Endodermal cell (in vitro differentiated cells): ENCODE measurements around the gene NKD2. TPM values are rescaled to one million over a fixed set of nuclear protein-coding genes. Genes with fewer than 3 reads are reported as not detected.

Source experiments
- DNase-seq: peaks from one replicate; pipeline ENCODE4 v3.0.0-alpha.2; 2017
- H3K27ac ChIP-seq: 2 replicates; pipeline ENCODE4 v1.5.1; 2013; ENCODE audit warnings: mild to moderate bottlenecking, low read depth, low read length, moderate library complexity
- H3K27me3 ChIP-seq: 2 replicates; pipeline ENCODE4 v1.6.1; 2013; ENCODE audit warnings: mild to moderate bottlenecking, low read length, moderate library complexity; ENCODE audit not compliant: insufficient read depth, control insufficient read depth, poor library complexity, severe bottlenecking
- H3K36me3 ChIP-seq: 2 replicates; pipeline ENCODE4 v1.7.0; 2013; ENCODE audit warnings: mild to moderate bottlenecking, low read length, moderate library complexity; ENCODE audit not compliant: control insufficient read depth, insufficient read depth
- H3K4me1 ChIP-seq: one replicate; pipeline ENCODE4 v1.7.0; 2013; ENCODE audit warnings: low read length; ENCODE audit not compliant: control insufficient read depth, insufficient read depth
- H3K4me3 ChIP-seq: 2 replicates; pipeline ENCODE4 v1.5.1; 2013; ENCODE audit warnings: mild to moderate bottlenecking, low read length, moderate library complexity
- H3K9ac ChIP-seq: 2 replicates; pipeline ENCODE4 v1.6.1; 2013; ENCODE audit warnings: mild to moderate bottlenecking, low read length, moderate library complexity; ENCODE audit not compliant: poor library complexity, severe bottlenecking; ENCODE audit errors: extremely low read depth
- H3K9me3 ChIP-seq: 2 replicates; pipeline ENCODE4 v1.6.1; 2013; ENCODE audit warnings: mild to moderate bottlenecking, low read length, moderate library complexity; ENCODE audit not compliant: control insufficient read depth
- H3K27ac Mint-ChIP-seq: 2 replicates; pipeline ENCODE4 v1.8.0; 2020; ENCODE audit warnings: mixed read lengths
- H3K27me3 Mint-ChIP-seq: 2 replicates; pipeline ENCODE4 v1.8.0; 2021; ENCODE audit warnings: mild to moderate bottlenecking, mixed read lengths; ENCODE audit not compliant: insufficient read depth
- H3K36me3 Mint-ChIP-seq: 2 replicates; pipeline ENCODE4 v1.8.0; 2020; ENCODE audit warnings: low read depth, mixed read lengths
- H3K4me1 Mint-ChIP-seq: 2 replicates; pipeline ENCODE4 v1.8.0; 2020; ENCODE audit warnings: mixed read lengths
- H3K4me3 Mint-ChIP-seq: 2 replicates; pipeline ENCODE4 v1.8.0; 2020; ENCODE audit warnings: mild to moderate bottlenecking, moderate library complexity, mixed read lengths
- H3K9me3 Mint-ChIP-seq: 2 replicates; pipeline ENCODE4 v1.8.0; 2020; ENCODE audit warnings: mild to moderate bottlenecking, mixed read lengths
- CTCF ChIP-seq: fragments of 200-600 bp; sonication (generic); conservative IDR thresholded peaks from 2 replicates; pipeline ENCODE4 v1.5.0; 2021; ENCODE audit warnings: antibody characterized with exemption, mild to moderate bottlenecking
- WGBS, 2 experiments: methylation state at CpG; one replicate each; pipeline versions ENCODE4 v1.1.5 to v1.1.7; 2013; ENCODE audit warnings: missing lambda C conversion rate in 2 of 2, mixed read lengths in 1 of 2; ENCODE audit not compliant: insufficient coverage in 1 of 2, insufficient read length in 1 of 2; 5-methylcytosine and 5-hydroxymethylcytosine counted together
- total RNA-seq, 2 donors: library from RNA; stranded (reverse); fragmentation: NEBNext Ultra II Directional in 1 of 2; extraction: Animal tissue kit (Norgen Biotek cat#: 25700) in 1 of 2; gene quantifications; 2 replicates in 1 of 2; 3 replicates in 1 of 2; pipeline ENCODE4 v1.2.1, GENCODE V29; 2021

The NKD2 gene
- total RNA-seq, 2 donors from 2014 or later, result 11.2 to 13.9 TPM

- Histone ChIP-seq H3K27me3 (peaks cover 73% of the 10 kb centered on the region), H3K27ac (no peak overlapping the region), H3K9me3 (no peaks in the 10 kb centered on the region), H3K36me3 (no peaks in the 10 kb centered on the region), H3K4me1 (no peaks in the 10 kb centered on the region), H3K9ac (no peak overlapping the region), H3K4me3 (no peak overlapping the region)
- peak; percentile 44 for DNase-seq
- no peak overlapping the region for H3K27ac Mint-ChIP-seq
- no peaks in the 10 kb centered on the region for H3K36me3 Mint-ChIP-seq
- H3K9me3 Mint-ChIP-seq, result no peaks in the 10 kb centered on the region
- H3K4me3 Mint-ChIP-seq, result peak overlapping the region; percentile 25
- TF ChIP-seq CTCF, result peak; percentile 13
- WGBS, 2 experiments, result 78 to 82% methylated on average over 19 to 23 of the region's 23 CpGs
- H3K27me3 Mint-ChIP-seq, result peaks cover 60% of the 10 kb centered on the region
- H3K4me1 Mint-ChIP-seq, result peaks cover 17% of the 10 kb centered on the region
Observed at GRCh38 chr5:1007681-1008450, 736 bp upstream of the NKD2 start.

- Mint-ChIP-seq H3K27ac (no peak overlapping the region), H3K9me3 (no peaks in the 10 kb centered on the region), H3K27me3 (peaks cover 43% of the 10 kb centered on the region), H3K4me1 (peaks cover 17% of the 10 kb centered on the region), H3K4me3 (peak overlapping the region; percentile 56), H3K36me3 (no peaks in the 10 kb centered on the region)
- Histone ChIP-seq H3K4me1 (no peaks in the 10 kb centered on the region), H3K9me3 (no peaks in the 10 kb centered on the region), H3K9ac (no peak overlapping the region), H3K4me3 (peak overlapping the region; percentile 45), H3K27me3 (peaks cover 56% of the 10 kb centered on the region), H3K27ac (no peak overlapping the region), H3K36me3 (no peaks in the 10 kb centered on the region)
- 16 to 19% methylated on average over 15 to 70 of the region's 70 CpGs for WGBS, 2 experiments
- TF ChIP-seq CTCF, result no peak
- DNase-seq, result no peak
Observed at GRCh38 chr5:1009359-1010180, 968 bp downstream of the NKD2 start.

GRCh38 chr5:1010181-1010510, 1.5 kb downstream of the NKD2 start:
- Mint-ChIP-seq H3K27me3 (peaks cover 43% of the 10 kb centered on the region), H3K9me3 (no peaks in the 10 kb centered on the region), H3K27ac (no peak overlapping the region), H3K4me3 (peak overlapping the region; percentile 56), H3K4me1 (peaks cover 17% of the 10 kb centered on the region), H3K36me3 (no peaks in the 10 kb centered on the region)
- no peak overlapping the region for H3K9ac ChIP-seq
- H3K36me3 ChIP-seq, result no peaks in the 10 kb centered on the region
- no peak overlapping the region for H3K4me3 ChIP-seq
- H3K9me3 ChIP-seq, result no peaks in the 10 kb centered on the region
- peaks cover 50% of the 10 kb centered on the region for H3K27me3 ChIP-seq
- no peak for DNase-seq
- 68 to 88% methylated on average over 3 to 4 of the region's 4 CpGs for WGBS, 2 experiments
- no peak overlapping the region for H3K27ac ChIP-seq
- TF ChIP-seq CTCF, result peak; percentile 53
- no peaks in the 10 kb centered on the region for H3K4me1 ChIP-seq
